ENCODE results near the gene TWF2.

TWF2 gene

GRCh38 chr3:52237006-52237656 lies 1.8 kb downstream of the TWF2 start:
- TF ChIP-seq CTCF (IDR thresholded peaks at IDR 0.05; ENCODE audit: poor library complexity, severe bottlenecking): peak; percentile 3
- Histone ChIP-seq H3K27me3 (ENCODE audit: insufficient read depth, poor library complexity, severe bottlenecking) (no peaks in the 10 kb centered on the region), H3K27ac (ENCODE audit: poor library complexity, severe bottlenecking) (peak overlapping the region; percentile 90), H3K4me3 (ENCODE audit: severe bottlenecking) (peak overlapping the region; percentile 58), H3K4me1 (ENCODE audit: insufficient read depth, poor library complexity, severe bottlenecking) (peaks cover 25% of the 10 kb centered on the region), H3K9me3 (ENCODE audit: severe bottlenecking) (no peaks in the 10 kb centered on the region), H3K36me3 (ENCODE audit: low read depth) (peaks cover 26% of the 10 kb centered on the region)
- DNase-seq (ENCODE audit: low spot score) (no peak), ATAC-seq (ENCODE audit: low read depth) (peak; percentile 28)

DNA sequence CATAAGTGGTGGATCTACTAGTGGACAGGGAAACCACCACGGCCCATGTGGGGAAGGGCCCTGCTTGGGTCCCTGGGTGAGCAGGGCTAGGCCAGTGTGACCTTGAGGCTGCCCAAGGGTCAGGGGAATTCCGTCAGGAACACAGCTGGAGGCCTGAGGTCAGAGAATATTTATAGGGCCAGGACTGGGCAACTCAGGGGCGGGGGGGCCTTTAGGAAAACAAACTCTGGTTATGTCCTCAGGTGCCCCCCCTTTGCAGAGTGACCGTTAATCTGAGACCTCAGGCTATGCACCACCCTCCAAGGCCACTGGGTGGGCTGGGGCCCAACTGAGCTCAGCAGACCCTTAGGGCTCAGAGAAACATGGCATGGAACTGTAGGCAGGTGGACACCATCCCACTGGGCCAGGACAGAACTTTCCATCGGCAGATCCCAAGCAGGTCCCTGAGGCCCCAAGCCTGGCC lies 2.5 kb downstream of the TWF2 start:
- H3K4me1 ChIP-seq (ENCODE audit: insufficient read depth, poor library complexity, severe bottlenecking): peaks cover 25% of the 10 kb centered on the region
- no peak for TF ChIP-seq CTCF (IDR thresholded peaks at IDR 0.05; ENCODE audit: poor library complexity, severe bottlenecking)
- no peak overlapping the region for H3K4me3 ChIP-seq (ENCODE audit: severe bottlenecking)
- ATAC-seq (ENCODE audit: low read depth) (no peak), DNase-seq (ENCODE audit: low spot score) (peak; percentile 38)
- H3K27ac ChIP-seq (ENCODE audit: poor library complexity, severe bottlenecking): peak overlapping the region; percentile 90
- no peaks in the 10 kb centered on the region for H3K27me3 ChIP-seq (ENCODE audit: insufficient read depth, poor library complexity, severe bottlenecking)
- peaks cover 33% of the 10 kb centered on the region for H3K36me3 ChIP-seq (ENCODE audit: low read depth)
- no peaks in the 10 kb centered on the region for H3K9me3 ChIP-seq (ENCODE audit: severe bottlenecking)

DNA sequence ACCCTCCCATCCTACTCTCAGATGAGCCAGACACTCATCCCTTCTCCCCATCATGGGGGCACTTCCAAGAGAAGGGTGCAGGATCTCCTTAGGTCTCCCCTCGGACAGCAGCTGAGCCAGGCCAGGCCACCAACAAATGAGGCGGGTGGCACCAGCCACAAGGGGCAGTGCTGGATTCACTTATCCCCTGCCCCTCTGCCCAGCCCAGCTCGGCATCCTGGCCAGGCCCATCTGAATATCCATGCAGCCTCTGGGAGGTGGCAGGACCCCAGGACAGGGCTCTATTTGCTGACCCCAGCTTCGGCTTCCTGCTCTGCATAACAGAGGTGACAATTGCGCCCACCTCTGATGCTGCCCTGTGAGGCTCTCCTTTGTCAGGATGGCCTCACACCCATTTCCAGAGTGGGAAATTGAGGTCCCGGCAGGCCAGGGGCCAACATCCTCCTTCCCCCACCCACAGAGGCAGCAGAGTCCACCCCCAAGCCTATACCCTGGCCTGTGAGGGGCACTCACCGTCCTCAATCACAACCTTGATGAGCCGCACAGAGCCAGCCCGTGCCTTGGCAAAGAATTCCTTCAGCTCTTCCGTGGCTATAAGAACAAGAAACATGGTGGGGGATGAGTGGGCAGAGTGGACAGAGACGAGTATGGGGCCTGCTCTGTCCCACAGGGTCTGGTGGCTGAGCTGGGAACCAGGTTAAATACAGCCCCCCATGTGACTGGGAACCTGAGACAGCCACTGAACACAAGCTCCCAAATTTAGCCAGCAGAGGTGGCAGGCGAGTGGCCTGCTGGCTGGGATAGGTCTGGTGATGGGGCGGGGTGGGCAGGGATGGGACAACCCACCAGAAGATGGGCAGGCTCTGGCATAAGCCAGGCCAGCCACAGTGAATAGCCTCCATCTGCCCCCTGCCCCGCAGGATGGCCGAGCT lies 4.2 kb downstream of the TWF2 start:
- no peak for ATAC-seq (ENCODE audit: low read depth)
- H3K4me1 ChIP-seq (ENCODE audit: insufficient read depth, poor library complexity, severe bottlenecking): peaks cover 13% of the 10 kb centered on the region
- no peak for TF ChIP-seq CTCF (IDR thresholded peaks at IDR 0.05; ENCODE audit: poor library complexity, severe bottlenecking)
- peaks cover 49% of the 10 kb centered on the region for H3K36me3 ChIP-seq (ENCODE audit: low read depth)
- no peaks in the 10 kb centered on the region for H3K27me3 ChIP-seq (ENCODE audit: insufficient read depth, poor library complexity, severe bottlenecking)
- no peak overlapping the region for H3K4me3 ChIP-seq (ENCODE audit: severe bottlenecking)
- DNase-seq (ENCODE audit: low spot score): peak; percentile 45
- no peaks in the 10 kb centered on the region for H3K9me3 ChIP-seq (ENCODE audit: severe bottlenecking)
- H3K27ac ChIP-seq (ENCODE audit: poor library complexity, severe bottlenecking): no peak overlapping the region

- peaks cover 13% of the 10 kb centered on the region for H3K4me1 ChIP-seq (ENCODE audit: insufficient read depth, poor library complexity, severe bottlenecking)
- ATAC-seq (ENCODE audit: low read depth): no peak
- H3K27me3 ChIP-seq (ENCODE audit: insufficient read depth, poor library complexity, severe bottlenecking): no peaks in the 10 kb centered on the region
- no peaks in the 10 kb centered on the region for H3K9me3 ChIP-seq (ENCODE audit: severe bottlenecking)
- H3K27ac ChIP-seq (ENCODE audit: poor library complexity, severe bottlenecking): no peak overlapping the region
- H3K4me3 ChIP-seq (ENCODE audit: severe bottlenecking): no peak overlapping the region
- no peak for DNase-seq (ENCODE audit: low spot score)
- H3K36me3 ChIP-seq (ENCODE audit: low read depth): peaks cover 56% of the 10 kb centered on the region
- TF ChIP-seq CTCF (IDR thresholded peaks at IDR 0.05; ENCODE audit: poor library complexity, severe bottlenecking): no peak
These were observed 5.0 kb downstream of the TWF2 start for GRCh38 chr3:52233968-52234367.
